ENCODE data around the gene C1QTNF8. TPM values are rescaled to one million over a fixed set of nuclear protein-coding genes. Genes with fewer than 3 reads are reported as not detected.

C1QTNF8 gene
- polyA plus RNA-seq, 1 donor (not counting 4 experiments of a cell fraction or from before 2014, with no cell fraction given), result not detected

- dilution Hi-C loops (cut with MboI; ENCODE audit: extremely low pct_ligation_motif_present, low sequenced_read_pairs), result no loop called here
- H3K4me1 ChIP-seq (ENCODE audit: control insufficient read depth, extremely low read depth, insufficient read depth, low read length), result no peaks in the 10 kb centered on the region
- no peaks in the 10 kb centered on the region for H3K9me3 ChIP-seq (ENCODE audit: control insufficient read depth, low read depth, low read length)
- H3K79me2 ChIP-seq (ENCODE audit: control insufficient read depth, insufficient read depth, low read length), result no peaks in the 10 kb centered on the region
- TF ChIP-seq CTCF (optimal IDR thresholded peaks at IDR 0.05 in 1 of 3, IDR thresholded peaks at IDR 0.05 in 1 of 3, conservative IDR thresholded peaks at IDR 0.05 in 1 of 3; ENCODE audit: extremely low read depth in 1 of 3, insufficient read depth in 2 of 3, low read length in 3 of 3) (no peak), EZH2 (IDR thresholded peaks at IDR 0.05; ENCODE audit: low read length) (no peak)
- H3K9me1 ChIP-seq (ENCODE audit: control insufficient read depth, extremely low read depth, insufficient read depth, low read length), result no peaks in the 10 kb centered on the region
- no peaks in the 10 kb centered on the region for H4K20me1 ChIP-seq (ENCODE audit: control insufficient read depth, extremely low read depth, insufficient read depth, low read length)
- H3K27me3 ChIP-seq (ENCODE audit: control insufficient read depth, extremely low read depth, insufficient read depth, low read length), result peaks cover 43% of the 10 kb centered on the region
- no peak overlapping the region for H3K4me3 ChIP-seq (ENCODE audit: control insufficient read depth in 2 of 3, extremely low read depth in 1 of 3, insufficient read depth in 2 of 3, low read depth in 1 of 3, low read length in 3 of 3)
- H3K36me3 ChIP-seq (ENCODE audit: control insufficient read depth in 2 of 2, extremely low read depth in 1 of 2, insufficient read depth in 2 of 2, low read length in 2 of 2), result no peaks in the 10 kb centered on the region
- no peak overlapping the region for H2AFZ ChIP-seq (ENCODE audit: control insufficient read depth, low read length)
- DNase-seq (ENCODE audit: low read depth, low spot score) (no peak), FAIRE-seq (no peak)
- no peak overlapping the region for H3K9ac ChIP-seq (ENCODE audit: control insufficient read depth, extremely low read depth, insufficient read depth, low read length)
- no peak overlapping the region for H3K27ac ChIP-seq (ENCODE audit: control insufficient read depth, insufficient read depth, low read length)
- H3K4me2 ChIP-seq (ENCODE audit: control insufficient read depth, extremely low read depth, insufficient read depth, low read depth, low read length), result no peak overlapping the region
Measured at GRCh38 chr16:1100084-1100800, 4.2 kb upstream of the C1QTNF8 start.

GRCh38 chr16:1099189-1100083, 3.4 kb upstream of the C1QTNF8 start:
- H4K20me1 ChIP-seq (ENCODE audit: control insufficient read depth, extremely low read depth, insufficient read depth, low read length), result no peaks in the 10 kb centered on the region
- no peak overlapping the region for H3K4me3 ChIP-seq (ENCODE audit: control insufficient read depth in 2 of 3, extremely low read depth in 1 of 3, insufficient read depth in 2 of 3, low read depth in 1 of 3, low read length in 3 of 3)
- FAIRE-seq (no peak), DNase-seq (ENCODE audit: low read depth, low spot score) (no peak)
- H3K9me1 ChIP-seq (ENCODE audit: control insufficient read depth, extremely low read depth, insufficient read depth, low read length), result no peaks in the 10 kb centered on the region
- no peaks in the 10 kb centered on the region for H3K79me2 ChIP-seq (ENCODE audit: control insufficient read depth, insufficient read depth, low read length)
- no peak overlapping the region for H3K9ac ChIP-seq (ENCODE audit: control insufficient read depth, extremely low read depth, insufficient read depth, low read length)
- H3K27ac ChIP-seq (ENCODE audit: control insufficient read depth, insufficient read depth, low read length), result no peak overlapping the region
- no peaks in the 10 kb centered on the region for H3K9me3 ChIP-seq (ENCODE audit: control insufficient read depth, low read depth, low read length)
- TF ChIP-seq CTCF (optimal IDR thresholded peaks at IDR 0.05 in 1 of 3, IDR thresholded peaks at IDR 0.05 in 1 of 3, conservative IDR thresholded peaks at IDR 0.05 in 1 of 3; ENCODE audit: extremely low read depth in 1 of 3, insufficient read depth in 2 of 3, low read length in 3 of 3) (no peak), EZH2 (IDR thresholded peaks at IDR 0.05; ENCODE audit: low read length) (no peak)
- dilution Hi-C loops (cut with MboI; ENCODE audit: extremely low pct_ligation_motif_present, low sequenced_read_pairs), result no loop called here
- no peaks in the 10 kb centered on the region for H3K36me3 ChIP-seq (ENCODE audit: control insufficient read depth in 2 of 2, extremely low read depth in 1 of 2, insufficient read depth in 2 of 2, low read length in 2 of 2)
- no peaks in the 10 kb centered on the region for H3K4me1 ChIP-seq (ENCODE audit: control insufficient read depth, extremely low read depth, insufficient read depth, low read length)
- peaks cover 35% of the 10 kb centered on the region for H3K27me3 ChIP-seq (ENCODE audit: control insufficient read depth, extremely low read depth, insufficient read depth, low read length)
- H2AFZ ChIP-seq (ENCODE audit: control insufficient read depth, low read length), result no peak overlapping the region
- no peak overlapping the region for H3K4me2 ChIP-seq (ENCODE audit: control insufficient read depth, extremely low read depth, insufficient read depth, low read depth, low read length)
